Skeletal muscle tissue (tissue), 4 donors: Measurements from ENCODE around the gene KLF15. TPM values are rescaled to one million over a fixed set of nuclear protein-coding genes. Genes with fewer than 3 reads are reported as not detected.

Experiments
- H3K27ac ChIP-seq: one replicate; pipeline ENCODE4 v1.7.0; 2013; ENCODE audit warnings: mild to moderate bottlenecking, low read depth, low read length, inconsistent platforms
- H3K27me3 ChIP-seq, 3 donors: one replicate each; pipeline ENCODE4 v1.7.0; 2013; ENCODE audit warnings: low read length in 3 of 3; ENCODE audit not compliant: control insufficient read depth in 3 of 3, insufficient read depth in 3 of 3
- H3K36me3 ChIP-seq, 3 donors: one replicate each; pipeline ENCODE4 v1.7.0; 2013; ENCODE audit warnings: low read length in 3 of 3; ENCODE audit not compliant: control insufficient read depth in 3 of 3, insufficient read depth in 3 of 3
- H3K4me1 ChIP-seq, 3 donors: one replicate each; pipeline ENCODE4 v1.7.0; 2013; ENCODE audit warnings: low read length in 3 of 3, mild to moderate bottlenecking in 3 of 3; ENCODE audit not compliant: control insufficient read depth in 3 of 3, insufficient read depth in 3 of 3
- H3K4me3 ChIP-seq, 3 donors: one replicate each; pipeline ENCODE4 v1.7.0; 2013; ENCODE audit warnings: low read length in 3 of 3
- H3K9ac ChIP-seq, 3 donors: one replicate each; pipeline ENCODE4 v1.7.0; 2013; ENCODE audit warnings: low read length in 3 of 3, mild to moderate bottlenecking in 3 of 3, moderate library complexity in 2 of 3, low read depth in 1 of 3
- H3K9me3 ChIP-seq, 3 donors: one replicate each; pipeline ENCODE4 v1.7.0; 2013; ENCODE audit warnings: low read length in 3 of 3; ENCODE audit not compliant: control insufficient read depth in 3 of 3
- total RNA-seq: library from RNA; depleted of rRNA; stranded (reverse); fragments of >200 nt; gene quantifications from one replicate; pipeline ENCODE4 v1.2.3, GENCODE V29; 2014
- donor health status: Osteomylitis.

KLF15 gene
- total RNA-seq, 1 donor from 2014 or later: 2.6 TPM

DNA sequence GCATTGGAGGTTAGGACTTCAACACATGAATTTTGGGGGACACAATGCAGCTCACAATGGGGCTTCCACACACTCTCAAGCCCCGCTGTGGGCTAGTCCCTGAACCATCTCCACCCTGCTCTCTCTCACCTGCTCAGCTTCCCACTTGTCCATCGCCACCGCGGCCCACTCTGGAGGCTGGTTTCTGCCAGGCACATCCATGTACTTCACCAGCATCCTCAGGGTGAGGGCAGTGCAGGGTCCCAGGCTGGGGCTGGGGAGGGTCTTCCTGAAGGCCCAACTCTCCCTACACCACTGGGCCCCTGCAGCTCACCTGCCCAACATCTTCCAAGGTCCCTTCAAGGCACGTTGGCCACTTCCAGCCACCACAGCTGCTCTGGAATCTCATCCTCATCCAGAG is 46.4 kb downstream of the KLF15 start:
- no peak overlapping the region for H3K4me3 ChIP-seq
- no peaks in the 10 kb centered on the region for H3K4me1 ChIP-seq
- no peaks in the 10 kb centered on the region for H3K27me3 ChIP-seq
- H3K9me3 ChIP-seq: no peaks in the 10 kb centered on the region
- H3K27ac ChIP-seq: no peak overlapping the region
- H3K9ac ChIP-seq: no peak overlapping the region
- H3K36me3 ChIP-seq: no peaks in the 10 kb centered on the region

GRCh38 chr3:126309861-126310655 is 47.1 kb downstream of the KLF15 start:
- Histone ChIP-seq H3K4me3 (no peak overlapping the region), H3K27me3 (no peaks in the 10 kb centered on the region), H3K9ac (no peak overlapping the region)

GRCh38 chr3:126309165-126309564 is 48.0 kb downstream of the KLF15 start:
- no peaks in the 10 kb centered on the region for H3K27me3 ChIP-seq
- no peak overlapping the region for H3K27ac ChIP-seq
- H3K4me3 ChIP-seq: no peak overlapping the region
- H3K9ac ChIP-seq: no peak overlapping the region
- no peaks in the 10 kb centered on the region for H3K4me1 ChIP-seq
- no peaks in the 10 kb centered on the region for H3K9me3 ChIP-seq
- H3K36me3 ChIP-seq: no peaks in the 10 kb centered on the region

More at GRCh38 chr3:126309861-126310655, 47.1 kb downstream of the KLF15 start:
- Histone ChIP-seq H3K27ac (no peak overlapping the region), H3K36me3 (no peaks in the 10 kb centered on the region), H3K9me3 (no peaks in the 10 kb centered on the region), H3K4me1 (no peaks in the 10 kb centered on the region)

GRCh38 chr3:126308394-126309125 is 48.6 kb downstream of the KLF15 start:
- no peak overlapping the region for H3K27ac ChIP-seq

DNA sequence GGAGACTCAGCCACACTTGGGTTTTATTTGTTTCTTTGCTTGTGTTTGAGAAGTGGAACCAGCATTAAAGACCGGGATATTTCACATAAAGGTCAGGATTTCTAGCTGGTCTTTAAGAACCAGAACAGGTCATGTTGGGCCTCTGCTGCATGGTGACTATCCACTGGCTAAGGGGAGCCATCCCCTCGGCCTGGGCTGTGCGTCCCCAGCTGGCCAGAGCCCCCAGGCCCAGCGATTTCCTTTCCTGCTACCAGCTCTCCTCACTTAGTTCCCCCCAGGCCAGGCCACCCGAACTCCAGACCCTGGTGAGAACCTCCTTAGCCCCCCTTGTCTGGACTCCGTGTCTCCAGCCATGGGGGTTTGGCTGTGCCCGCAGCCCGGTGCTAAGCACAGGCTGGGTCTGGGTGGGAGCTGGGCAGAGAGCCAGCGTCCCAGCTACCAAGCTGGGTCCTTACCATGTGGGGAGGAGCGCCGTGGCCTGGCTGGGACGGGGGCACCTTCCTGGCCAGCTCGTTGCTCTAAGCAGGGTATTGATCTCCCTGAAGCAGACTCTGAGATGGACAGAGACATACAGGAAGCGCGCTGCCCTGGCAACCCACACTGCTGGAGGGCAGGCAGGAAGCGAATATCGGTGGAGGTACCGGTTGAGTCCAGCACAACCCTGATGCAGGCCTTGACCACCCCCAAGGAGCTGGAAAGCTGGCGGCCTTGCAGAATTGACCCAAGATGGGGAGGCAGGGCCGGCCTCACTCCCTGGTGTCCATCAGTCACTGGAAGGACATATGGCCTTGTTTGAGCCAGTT is 49.4 kb downstream of the KLF15 start:
- no peaks in the 10 kb centered on the region for H3K9me3 ChIP-seq
- no peak overlapping the region for H3K27ac ChIP-seq
- H3K4me3 ChIP-seq: no peak overlapping the region
- H3K27me3 ChIP-seq: no peaks in the 10 kb centered on the region
- no peaks in the 10 kb centered on the region for H3K4me1 ChIP-seq
- no peak overlapping the region for H3K9ac ChIP-seq
- H3K36me3 ChIP-seq: no peaks in the 10 kb centered on the region

More at GRCh38 chr3:126308394-126309125, 48.6 kb downstream of the KLF15 start:
- Histone ChIP-seq H3K4me1 (no peaks in the 10 kb centered on the region), H3K27me3 (no peaks in the 10 kb centered on the region), H3K36me3 (no peaks in the 10 kb centered on the region), H3K9ac (no peak overlapping the region), H3K9me3 (no peaks in the 10 kb centered on the region), H3K4me3 (no peak overlapping the region)

DNA sequence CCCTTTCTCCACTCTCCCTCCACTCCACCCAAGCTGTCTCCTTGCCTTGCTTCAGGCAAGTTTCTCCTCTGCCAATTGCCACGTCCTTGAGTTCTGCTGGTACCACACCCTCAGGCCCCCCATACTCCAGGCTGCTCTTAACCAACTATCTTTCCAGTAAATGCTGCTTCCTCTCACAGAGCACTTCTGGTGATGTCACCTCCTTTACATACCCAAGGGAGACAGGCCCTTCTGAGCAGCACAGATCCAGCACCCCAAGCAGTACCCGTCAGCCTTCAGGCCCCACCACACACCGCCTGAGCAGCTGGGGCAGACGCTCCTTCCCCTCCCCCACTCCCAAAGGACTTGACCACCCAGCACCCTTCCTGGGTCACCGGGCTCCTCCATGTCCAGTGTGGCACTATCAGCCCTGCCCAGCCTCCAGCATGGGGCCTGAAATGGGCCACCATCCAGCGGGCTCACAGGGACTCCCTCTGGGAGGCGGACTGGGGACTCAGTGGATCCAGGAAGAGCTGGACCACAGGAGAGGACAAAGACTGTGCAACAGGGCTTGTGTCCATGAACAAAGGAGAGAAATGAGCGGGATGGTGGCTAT is 50.2 kb downstream of the KLF15 start:
- no peaks in the 10 kb centered on the region for H3K27me3 ChIP-seq
- no peaks in the 10 kb centered on the region for H3K4me1 ChIP-seq
- H3K36me3 ChIP-seq: no peaks in the 10 kb centered on the region
- no peak overlapping the region for H3K4me3 ChIP-seq
- no peak overlapping the region for H3K9ac ChIP-seq
- no peaks in the 10 kb centered on the region for H3K9me3 ChIP-seq
- no peak overlapping the region for H3K27ac ChIP-seq

- no peaks in the 10 kb centered on the region for H3K4me1 ChIP-seq
- no peaks in the 10 kb centered on the region for H3K36me3 ChIP-seq
- no peak overlapping the region for H3K9ac ChIP-seq
- H3K27ac ChIP-seq: no peak overlapping the region
- H3K27me3 ChIP-seq: no peaks in the 10 kb centered on the region
- no peak overlapping the region for H3K4me3 ChIP-seq
- H3K9me3 ChIP-seq: no peaks in the 10 kb centered on the region
Observed at GRCh38 chr3:126306397-126306796, 50.8 kb downstream of the KLF15 start.

- no peak overlapping the region for H3K4me3 ChIP-seq
- H3K9me3 ChIP-seq: no peaks in the 10 kb centered on the region
- no peak overlapping the region for H3K27ac ChIP-seq
- no peaks in the 10 kb centered on the region for H3K27me3 ChIP-seq
- no peaks in the 10 kb centered on the region for H3K4me1 ChIP-seq
- H3K9ac ChIP-seq: no peak overlapping the region
- no peaks in the 10 kb centered on the region for H3K36me3 ChIP-seq
Observed at GRCh38 chr3:126305427-126305826, 51.8 kb downstream of the KLF15 start.

- no peak overlapping the region for H3K9ac ChIP-seq
- no peaks in the 10 kb centered on the region for H3K36me3 ChIP-seq
- no peaks in the 10 kb centered on the region for H3K9me3 ChIP-seq
Observed at GRCh38 chr3:126304704-126305103, 52.5 kb downstream of the KLF15 start.

More at GRCh38 chr3:126304704-126305103, 52.5 kb downstream of the KLF15 start:
- no peak overlapping the region for H3K27ac ChIP-seq
- H3K4me1 ChIP-seq: no peaks in the 10 kb centered on the region
- H3K27me3 ChIP-seq: no peaks in the 10 kb centered on the region
- no peak overlapping the region for H3K4me3 ChIP-seq
